Measurements from ENCODE around the gene RPS6KA5. TPM values are rescaled to one million over a fixed set of nuclear protein-coding genes. Genes with fewer than 3 reads are reported as not detected.

RPS6KA5 gene
- total RNA-seq, 4 donors from 2014 or later, result 30.8 to 48.6 (median 36.6) TPM

DNA sequence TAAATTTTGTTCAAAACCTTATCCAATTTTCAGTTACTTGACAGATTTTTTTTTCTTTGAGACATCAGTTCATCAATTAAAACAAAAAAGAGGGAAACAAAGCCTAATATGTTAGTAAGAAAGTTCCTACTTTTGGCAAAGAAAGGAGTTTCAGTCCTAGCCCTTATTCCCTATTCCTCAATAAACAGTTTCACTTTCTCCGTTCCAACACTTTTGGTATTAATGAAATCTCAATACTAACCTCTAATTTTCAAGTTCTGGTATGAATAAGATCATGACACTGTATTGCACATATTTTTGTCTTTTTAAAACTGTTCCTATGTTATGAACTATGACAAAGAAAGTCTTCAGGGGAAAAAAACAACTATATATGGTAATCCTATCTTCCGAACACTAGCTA is 48.4 kb downstream of the RPS6KA5 start:
- 26 to 55% methylated on average over 2 of the region's 2 CpGs for WGBS, 2 donors (ENCODE audit: low coverage in 1 of 2)
- H3K36me3 ChIP-seq, result no peaks in the 10 kb centered on the region
- no peak for ATAC-seq
- H3K27ac ChIP-seq, result peak overlapping the region; percentile 65 to 75 (median 70)
- peaks cover 10 to 88% (median 25%) of the 10 kb centered on the region in 3 donors for H3K4me1 ChIP-seq
- H3K4me3 ChIP-seq, result peak overlapping the region; percentile 8 to 34
- H3K9me3 ChIP-seq, result no peaks in the 10 kb centered on the region
- no peaks in the 10 kb centered on the region for H3K27me3 ChIP-seq
- TF ChIP-seq POLR2AphosphoS5 (IDR thresholded peaks at IDR 0.05), result no peak
- TF ChIP-seq, protein P1, sequence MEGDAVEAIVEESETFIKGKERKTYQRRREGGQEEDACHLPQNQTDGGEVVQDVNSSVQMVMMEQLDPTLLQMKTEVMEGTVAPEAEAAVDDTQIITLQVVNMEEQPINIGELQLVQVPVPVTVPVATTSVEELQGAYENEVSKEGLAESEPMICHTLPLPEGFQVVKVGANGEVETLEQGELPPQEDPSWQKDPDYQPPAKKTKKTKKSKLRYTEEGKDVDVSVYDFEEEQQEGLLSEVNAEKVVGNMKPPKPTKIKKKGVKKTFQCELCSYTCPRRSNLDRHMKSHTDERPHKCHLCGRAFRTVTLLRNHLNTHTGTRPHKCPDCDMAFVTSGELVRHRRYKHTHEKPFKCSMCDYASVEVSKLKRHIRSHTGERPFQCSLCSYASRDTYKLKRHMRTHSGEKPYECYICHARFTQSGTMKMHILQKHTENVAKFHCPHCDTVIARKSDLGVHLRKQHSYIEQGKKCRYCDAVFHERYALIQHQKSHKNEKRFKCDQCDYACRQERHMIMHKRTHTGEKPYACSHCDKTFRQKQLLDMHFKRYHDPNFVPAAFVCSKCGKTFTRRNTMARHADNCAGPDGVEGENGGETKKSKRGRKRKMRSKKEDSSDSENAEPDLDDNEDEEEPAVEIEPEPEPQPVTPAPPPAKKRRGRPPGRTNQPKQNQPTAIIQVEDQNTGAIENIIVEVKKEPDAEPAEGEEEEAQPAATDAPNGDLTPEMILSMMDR (IDR thresholded peaks at IDR 0.05), result no peak
- no peak for TF ChIP-seq POLR2A (IDR thresholded peaks at IDR 0.05)
- no peak for TF ChIP-seq EP300 (IDR thresholded peaks at IDR 0.05)

DNA sequence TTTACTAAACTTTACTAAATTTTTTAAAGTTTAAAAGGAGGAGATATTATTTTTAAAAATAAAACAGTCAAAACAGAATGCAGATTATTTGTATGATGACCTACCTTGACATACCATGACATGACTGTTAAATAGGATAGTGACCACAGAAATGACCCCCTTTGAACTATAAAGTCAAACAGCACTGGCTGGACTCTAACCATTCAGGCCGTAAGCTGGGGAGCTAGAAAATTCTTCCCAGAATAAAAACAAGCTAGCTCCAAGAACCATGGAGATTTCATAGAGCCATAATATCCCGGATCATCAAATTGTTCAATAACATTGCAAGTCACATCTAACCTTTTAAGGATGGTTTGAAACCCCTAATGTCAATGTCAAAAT is 50.3 kb downstream of the RPS6KA5 start:
- peaks cover 7 to 93% (median 34%) of the 10 kb centered on the region in 3 donors for H3K4me1 ChIP-seq
- WGBS, 2 donors (ENCODE audit: low coverage in 1 of 2), result 88 to 97% methylated on average over 2 of the region's 2 CpGs
- no peaks in the 10 kb centered on the region for H3K27me3 ChIP-seq

DNA sequence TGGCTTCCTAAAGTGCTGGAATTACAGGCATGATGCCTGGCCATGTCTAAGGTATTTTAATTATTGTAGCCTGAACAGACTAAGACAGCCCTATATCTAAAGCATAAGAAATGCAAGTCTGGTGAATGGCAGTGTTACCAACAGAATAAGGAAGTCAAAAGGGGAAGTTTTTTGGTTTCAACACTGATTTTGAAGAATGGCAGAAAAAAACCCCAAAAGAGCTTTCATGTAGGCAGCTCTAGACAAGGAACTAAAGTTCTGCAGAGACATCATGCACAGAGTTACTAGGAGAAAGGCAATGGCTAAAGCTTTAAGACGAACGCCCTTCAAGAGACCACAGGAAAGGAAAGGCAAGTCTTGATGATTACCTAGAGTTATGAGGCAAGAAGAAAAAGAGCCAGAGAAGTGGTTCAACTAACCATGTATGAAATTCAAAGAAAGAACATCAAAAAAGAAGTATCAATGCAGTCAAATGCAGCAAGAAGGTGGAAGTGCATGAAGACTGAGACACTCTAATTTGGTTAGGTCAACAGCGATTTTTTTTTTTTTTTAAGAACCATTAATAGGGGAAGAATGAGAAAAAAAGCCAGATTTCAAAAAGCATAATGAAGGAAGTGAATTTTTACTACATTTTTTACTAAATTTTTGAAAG is 50.8 kb downstream of the RPS6KA5 start:
- TF ChIP-seq, protein P1 (IDR thresholded peaks at IDR 0.05), result no peak
- TF ChIP-seq POLR2A (IDR thresholded peaks at IDR 0.05) (no peak), POLR2AphosphoS5 (IDR thresholded peaks at IDR 0.05) (no peak), EP300 (IDR thresholded peaks at IDR 0.05) (no peak)
- peak; percentile 32 for ATAC-seq
- Histone ChIP-seq H3K27ac (peak overlapping the region in 2 of 4 donors; percentile 39 to 61), H3K4me3 (no peak overlapping the region), H3K36me3 (no peaks in the 10 kb centered on the region), H3K27me3 (no peaks in the 10 kb centered on the region), H3K4me1 (peaks cover 7 to 93% (median 30%) of the 10 kb centered on the region in 3 donors), H3K9me3 (no peaks in the 10 kb centered on the region)
- WGBS, 2 donors (ENCODE audit: low coverage in 1 of 2), result 86 to 90% methylated on average over 2 to 3 of the region's 3 CpGs

More for the DNA sequence above, 50.3 kb downstream of the RPS6KA5 start:
- ATAC-seq, result no peak
- peak overlapping the region in 1 of 4 donors; percentile 61 for H3K27ac ChIP-seq
- no peaks in the 10 kb centered on the region for H3K36me3 ChIP-seq
- TF ChIP-seq POLR2AphosphoS5 (IDR thresholded peaks at IDR 0.05) (no peak), EP300 (IDR thresholded peaks at IDR 0.05) (no peak), POLR2A (IDR thresholded peaks at IDR 0.05) (no peak)
- TF ChIP-seq, protein P1 (IDR thresholded peaks at IDR 0.05), result no peak
- H3K4me3 ChIP-seq, result no peak overlapping the region
- no peaks in the 10 kb centered on the region for H3K9me3 ChIP-seq

DNA sequence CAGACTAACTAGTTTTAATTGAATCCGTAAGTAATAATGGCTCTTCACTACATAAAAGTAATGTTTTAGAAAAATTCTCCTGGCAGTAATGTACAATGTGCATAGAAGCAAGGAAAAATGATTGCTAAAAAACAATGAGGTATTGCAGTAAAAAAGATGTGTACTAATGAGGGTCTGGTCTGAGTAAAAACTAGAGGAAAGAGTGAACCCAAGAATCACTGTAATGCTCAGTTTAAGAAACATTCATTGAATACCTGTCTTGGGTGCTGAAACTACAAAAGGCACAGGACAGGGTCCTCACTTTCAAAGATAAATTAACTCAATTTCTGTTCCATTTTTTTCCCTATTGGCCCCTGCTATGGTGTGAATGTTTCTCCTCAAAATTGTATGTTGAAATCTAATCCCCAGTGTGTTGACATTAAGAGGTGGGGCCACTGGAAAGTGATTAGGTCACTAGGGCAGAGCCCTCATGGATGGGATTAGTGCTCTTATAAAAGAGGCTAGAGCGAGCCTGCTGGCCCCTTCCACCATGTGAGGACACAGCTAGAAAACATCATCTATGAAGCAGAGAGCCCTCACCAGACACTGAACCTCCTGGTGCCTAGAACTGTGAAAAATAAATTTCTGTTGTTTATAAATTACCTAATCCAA is 51.6 kb downstream of the RPS6KA5 start:
- no peaks in the 10 kb centered on the region for H3K36me3 ChIP-seq
- no peak for TF ChIP-seq EP300 (IDR thresholded peaks at IDR 0.05)
- TF ChIP-seq, protein P1 (IDR thresholded peaks at IDR 0.05), result no peak
- TF ChIP-seq POLR2AphosphoS5 (IDR thresholded peaks at IDR 0.05), result no peak
- no peak for TF ChIP-seq POLR2A (IDR thresholded peaks at IDR 0.05)
- peak overlapping the region in 3 of 4 donors; percentile 12 to 61 (median 39) for H3K27ac ChIP-seq
- ATAC-seq, result peak; percentile 86
- WGBS, 2 donors (ENCODE audit: low coverage in 1 of 2), result 64% methylated on average over 2 of the region's 2 CpGs; no CpG with 5 or more reads in 1 of the 2 donors
- H3K4me1 ChIP-seq, result peaks cover 7 to 90% (median 29%) of the 10 kb centered on the region in 3 donors
- H3K9me3 ChIP-seq, result no peaks in the 10 kb centered on the region
- H3K4me3 ChIP-seq, result no peak overlapping the region
- H3K27me3 ChIP-seq, result no peaks in the 10 kb centered on the region

Measured in gastroesophageal sphincter (tissue), 4 donors.